Superior temporal gyrus (tissue), 1 donor: ENCODE results near the gene CCDC192.

ENCODE experiments used
- DNase-seq: peaks from one replicate; pipeline ENCODE4 v3.0.0-alpha.2; 2016; ENCODE audit errors: extremely low spot score

The CCDC192 gene

DNA sequence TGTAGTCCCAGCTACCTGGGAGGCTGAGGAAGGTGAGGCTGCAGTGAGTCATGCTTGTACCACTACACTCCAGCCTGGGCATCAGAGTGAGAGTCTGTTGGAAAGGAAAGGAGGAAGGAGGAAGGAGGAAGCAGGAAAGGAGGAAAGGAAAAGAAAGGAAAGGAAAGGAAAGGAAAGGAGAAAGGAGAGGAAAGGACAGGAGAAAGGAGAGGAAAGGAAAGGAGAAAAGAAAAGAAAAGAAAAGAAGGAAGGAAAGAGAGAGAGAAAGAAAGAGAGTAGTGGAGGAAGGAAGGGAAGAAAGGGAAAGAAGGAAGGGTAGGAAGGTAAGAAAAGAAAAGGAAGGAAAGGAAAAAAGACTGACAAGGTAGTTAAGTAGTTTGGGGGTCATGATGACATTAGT is 217.7 kb downstream of the CCDC192 start:
- no peak for DNase-seq

DNA sequence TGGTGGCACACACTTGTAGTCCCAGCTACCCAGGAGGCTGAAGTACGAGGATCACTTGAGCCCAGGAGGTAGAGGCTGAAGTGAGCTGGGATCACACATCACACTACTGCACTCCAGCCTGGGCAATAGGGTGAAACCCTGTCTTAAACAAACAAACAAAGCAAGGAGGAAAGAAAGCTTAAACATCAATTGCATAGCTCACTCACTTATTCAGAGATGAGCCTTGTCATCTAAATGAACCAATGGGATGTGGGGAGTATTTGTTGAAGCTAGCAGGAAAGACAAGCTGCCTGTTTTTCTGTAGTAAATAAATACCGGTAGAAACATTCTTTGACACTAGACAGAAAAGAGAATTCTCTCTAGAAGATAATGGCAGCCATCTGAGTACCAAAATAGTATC is 219.4 kb downstream of the CCDC192 start:
- no peak for DNase-seq

DNA sequence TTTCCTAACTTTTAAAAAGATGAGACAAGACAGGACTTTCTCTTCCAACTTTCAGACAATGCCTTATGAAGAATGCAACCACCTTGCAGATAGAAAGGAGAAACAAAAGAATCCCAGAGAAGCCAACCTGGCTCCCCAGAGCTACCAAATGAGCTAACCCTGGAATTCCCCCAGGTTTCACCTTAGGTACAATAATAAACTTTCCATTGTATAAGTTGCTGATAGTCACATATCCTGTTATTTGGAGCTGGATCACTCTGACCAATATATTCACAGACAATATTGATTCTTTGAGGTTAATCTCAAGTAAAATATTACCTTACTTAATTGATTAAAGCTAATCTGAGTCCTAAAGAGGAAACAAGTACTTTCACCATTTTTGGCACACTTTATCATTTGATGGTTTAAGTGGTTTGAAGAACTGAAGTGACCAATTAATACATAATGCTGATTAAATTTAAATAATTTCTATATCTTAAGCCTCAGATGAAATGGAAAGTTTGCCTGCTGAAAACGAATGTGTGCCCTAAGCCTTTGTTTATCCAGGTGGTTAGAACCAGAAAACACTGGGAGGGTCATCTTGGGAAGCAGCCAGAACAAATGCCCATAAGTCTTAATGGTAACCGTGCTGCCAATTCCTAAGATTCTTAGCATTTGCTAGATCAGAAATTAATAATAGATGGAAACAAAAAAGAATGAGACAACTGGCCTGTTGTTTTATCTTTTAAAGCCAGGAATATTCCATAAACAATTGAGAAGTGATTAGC is 220.8 kb downstream of the CCDC192 start:
- DNase-seq = no peak

DNA sequence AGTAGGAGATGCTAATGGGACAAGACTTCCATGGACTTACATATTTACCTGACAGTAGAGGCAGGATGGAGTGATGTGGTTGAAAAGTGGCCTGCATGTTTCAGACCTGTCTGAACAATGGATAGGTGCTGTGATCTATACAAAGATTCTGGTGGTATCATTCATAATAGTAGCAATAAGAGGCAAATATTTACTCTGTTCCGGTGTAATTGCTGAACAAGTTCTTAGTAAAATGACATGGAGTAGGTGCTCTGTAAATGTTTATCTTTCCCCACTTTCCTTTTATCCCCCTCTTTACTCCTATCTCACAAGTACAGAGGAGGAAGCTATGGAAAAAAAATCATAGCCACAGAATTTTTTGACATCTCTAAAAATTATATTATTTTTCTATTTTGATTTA is 221.4 kb downstream of the CCDC192 start:
- no peak for DNase-seq

DNA sequence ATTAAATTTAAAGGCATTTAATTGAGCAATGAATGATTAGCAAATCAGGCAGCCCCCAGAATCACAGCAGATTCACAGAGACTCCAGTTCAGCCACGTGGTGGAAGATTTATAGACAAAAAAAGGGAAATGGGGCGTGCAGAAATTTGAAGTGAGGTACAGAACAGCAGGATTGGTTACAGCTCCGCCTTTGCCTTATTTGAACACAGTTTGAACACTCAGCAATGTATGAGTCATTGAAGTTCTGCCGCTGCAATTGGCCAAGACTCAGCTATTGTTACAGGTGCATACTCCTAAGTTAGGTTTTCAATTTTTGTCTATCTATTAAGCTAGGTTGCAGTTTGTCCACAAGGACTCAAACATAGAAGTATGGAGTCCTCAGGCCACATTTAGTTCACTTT is 222.7 kb downstream of the CCDC192 start:
- DNase-seq = no peak

DNA sequence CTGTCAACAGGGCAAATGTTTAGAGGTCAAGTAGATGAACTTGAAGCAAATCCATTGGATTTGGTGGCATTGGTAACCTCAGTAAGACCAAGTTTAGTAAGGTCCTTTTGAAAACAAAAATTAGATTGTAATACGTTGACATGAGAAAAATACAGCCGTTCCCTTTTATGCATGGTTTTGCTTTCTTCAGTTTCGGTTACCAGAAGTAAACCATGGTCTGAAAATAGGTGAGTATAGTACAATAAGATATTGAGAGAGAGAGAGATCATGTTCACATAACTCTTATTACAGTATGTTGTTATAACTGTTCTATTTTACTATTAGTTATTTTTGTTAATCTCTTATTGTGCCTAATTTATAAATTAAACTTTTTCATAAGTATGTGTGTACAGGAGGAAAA is 223.8 kb downstream of the CCDC192 start:
- no peak for DNase-seq

DNA sequence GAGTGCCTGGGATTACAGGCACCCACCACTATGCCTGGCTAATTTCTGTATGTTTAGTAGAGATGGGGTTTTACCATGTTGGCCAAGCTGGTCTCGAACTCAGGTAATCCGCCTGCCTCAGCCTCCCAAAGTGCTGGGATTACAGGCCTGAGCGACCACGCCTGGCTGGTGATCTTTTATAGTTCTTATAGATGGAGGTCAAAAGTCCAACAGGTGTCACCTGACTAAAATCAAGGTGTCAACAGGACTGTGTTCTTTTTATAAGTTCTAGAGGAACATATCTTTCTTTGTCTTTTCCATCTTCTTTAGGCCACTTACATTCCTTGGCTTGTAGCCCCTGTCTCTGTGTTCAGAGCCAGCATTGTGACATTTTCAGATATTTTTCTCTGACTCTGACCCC is 224.9 kb downstream of the CCDC192 start:
- DNase-seq = no peak

DNA sequence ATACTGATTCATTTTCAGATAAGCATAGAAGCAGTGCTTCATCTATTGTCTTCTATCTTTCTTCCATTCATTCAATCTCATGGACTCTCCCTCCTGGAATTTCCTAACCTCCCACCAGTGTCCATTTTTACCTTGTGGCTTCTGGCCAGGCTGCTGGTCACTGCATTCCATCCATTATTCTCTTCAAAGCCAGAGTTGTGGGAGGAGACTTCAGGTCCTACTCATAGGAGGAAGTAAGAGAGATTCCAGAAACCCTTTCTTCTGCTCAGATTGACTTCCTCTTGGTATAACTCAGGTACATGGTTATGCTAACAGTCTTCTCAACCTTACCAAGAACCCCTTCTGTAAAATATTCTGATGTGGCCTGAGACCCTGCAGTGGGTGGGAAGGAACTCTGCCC is 227.1 kb downstream of the CCDC192 start:
- DNase-seq = no peak

DNA sequence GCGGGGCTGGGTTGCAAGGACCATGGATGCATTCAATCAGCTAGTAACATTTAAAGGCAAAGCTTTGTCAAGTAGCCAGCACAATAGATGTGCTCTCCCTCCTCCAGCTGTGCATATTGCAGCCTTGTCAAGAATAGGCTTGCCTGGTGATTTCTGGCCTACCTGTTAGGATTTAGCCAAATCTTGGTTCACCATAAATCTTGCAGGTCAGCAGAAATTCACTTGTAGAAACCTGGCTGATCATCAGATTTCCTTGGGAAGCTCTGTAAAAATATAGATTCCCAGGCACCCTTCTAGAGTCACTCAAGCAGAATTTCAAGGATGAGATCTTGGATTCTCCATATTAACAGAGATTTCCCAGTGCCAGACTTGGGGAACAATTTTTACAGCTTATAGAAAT is 228.2 kb downstream of the CCDC192 start:
- DNase-seq = no peak

DNA sequence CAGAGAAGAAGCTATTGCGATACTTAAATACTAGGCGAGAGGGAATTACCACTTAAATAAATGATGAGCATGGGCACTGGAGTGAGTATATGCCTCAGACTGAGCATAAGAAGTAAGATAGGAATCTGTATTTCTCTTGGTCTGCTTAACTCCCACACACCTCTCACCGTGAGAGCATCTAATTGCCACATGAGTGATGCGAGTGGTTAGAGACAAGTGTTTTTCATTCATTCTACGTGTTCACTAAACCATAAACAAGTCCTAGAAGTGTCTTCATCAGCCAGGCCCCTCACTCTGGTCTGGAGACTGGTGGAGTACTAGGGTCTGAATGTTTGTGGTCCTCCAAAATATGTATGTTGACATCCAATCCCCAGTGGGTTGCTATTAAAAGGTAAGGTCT is 230.2 kb downstream of the CCDC192 start:
- DNase-seq = no peak

DNA sequence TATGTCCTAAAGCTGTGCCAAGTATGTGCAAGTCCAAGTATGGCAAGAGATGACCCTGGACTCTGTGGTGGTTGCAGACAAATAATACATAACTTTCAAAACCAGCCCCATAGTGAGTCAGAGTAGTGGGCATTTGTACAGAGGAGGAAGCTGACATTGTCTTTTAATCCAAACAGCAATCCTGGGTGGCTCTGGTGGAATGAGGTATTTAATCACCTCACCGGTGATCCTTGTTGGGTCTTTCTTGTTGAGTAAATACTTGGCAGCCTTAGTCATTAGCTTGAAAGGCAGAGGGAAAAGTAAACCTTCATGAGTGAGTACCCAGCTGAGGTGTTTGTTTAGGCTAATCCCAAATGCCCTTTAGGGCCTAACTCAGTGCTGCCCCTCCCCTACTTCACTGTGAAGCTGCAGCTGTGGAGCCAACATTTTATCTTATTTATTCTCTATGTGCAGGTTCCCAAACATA is 231.6 kb downstream of the CCDC192 start:
- DNase-seq = no peak

DNA sequence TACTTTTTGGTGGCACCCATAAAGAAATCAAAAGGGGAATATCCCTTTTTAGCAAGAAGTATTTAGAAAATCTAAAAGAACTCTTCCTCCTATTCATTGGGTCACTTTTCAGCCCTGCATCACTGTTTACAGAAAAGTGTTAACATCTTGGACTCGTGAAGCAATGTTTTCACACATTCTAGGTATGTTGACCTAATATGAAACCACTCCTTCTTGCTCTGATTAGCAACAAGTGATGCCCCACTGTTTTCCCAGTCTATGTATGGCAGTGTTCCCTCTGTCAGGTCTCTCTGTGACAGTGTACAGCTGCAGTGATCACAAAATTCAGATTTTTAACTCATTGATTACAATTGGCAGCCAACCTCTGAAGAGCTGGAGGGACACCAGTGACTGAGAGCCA is 232.2 kb downstream of the CCDC192 start:
- DNase-seq = no peak

DNA sequence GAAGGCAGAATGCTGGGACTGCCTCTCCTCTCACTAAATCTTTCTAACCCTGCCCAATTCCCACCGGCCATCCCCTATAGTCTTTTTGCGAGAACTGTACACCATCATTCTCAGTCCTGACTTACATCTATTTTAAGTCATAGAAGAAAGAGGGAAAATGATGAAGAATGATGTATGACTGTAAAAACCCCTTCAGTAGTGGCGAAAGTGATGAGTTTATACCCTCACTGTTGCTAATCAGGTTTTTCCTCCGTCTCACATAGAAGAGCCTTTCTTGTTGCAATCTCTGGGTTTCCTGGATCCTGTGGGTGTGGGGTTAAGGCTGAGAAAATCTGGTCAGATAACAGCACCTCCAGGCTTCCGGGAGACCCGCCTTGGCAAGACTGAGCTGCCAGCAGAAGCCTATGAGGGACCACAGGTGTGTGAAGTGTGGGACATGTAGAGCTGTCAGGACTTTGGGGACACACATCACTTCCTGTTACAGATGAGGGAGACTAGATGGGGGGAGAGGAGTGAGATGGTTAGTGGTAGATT is 233.3 kb downstream of the CCDC192 start:
- DNase-seq = no peak

DNA sequence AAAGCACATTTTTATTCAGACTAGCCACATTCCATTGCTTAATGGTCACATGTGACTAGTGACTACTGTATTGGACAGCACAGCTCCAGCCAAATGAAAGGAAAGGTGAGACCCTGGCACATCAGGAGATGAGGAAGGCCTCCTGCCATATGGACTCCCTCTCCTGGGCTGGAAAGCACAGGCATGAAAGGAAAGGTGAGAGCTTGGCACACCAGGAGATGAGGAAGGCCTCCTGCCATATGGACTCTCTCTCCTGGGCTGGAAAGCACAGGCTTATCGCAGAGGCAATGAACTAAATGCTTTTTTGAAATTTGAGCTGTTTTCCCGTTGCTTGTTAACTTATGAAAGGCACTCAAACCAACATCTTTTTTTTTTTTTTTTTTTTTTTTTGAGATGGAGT is 235.6 kb downstream of the CCDC192 start:
- no peak for DNase-seq

DNA sequence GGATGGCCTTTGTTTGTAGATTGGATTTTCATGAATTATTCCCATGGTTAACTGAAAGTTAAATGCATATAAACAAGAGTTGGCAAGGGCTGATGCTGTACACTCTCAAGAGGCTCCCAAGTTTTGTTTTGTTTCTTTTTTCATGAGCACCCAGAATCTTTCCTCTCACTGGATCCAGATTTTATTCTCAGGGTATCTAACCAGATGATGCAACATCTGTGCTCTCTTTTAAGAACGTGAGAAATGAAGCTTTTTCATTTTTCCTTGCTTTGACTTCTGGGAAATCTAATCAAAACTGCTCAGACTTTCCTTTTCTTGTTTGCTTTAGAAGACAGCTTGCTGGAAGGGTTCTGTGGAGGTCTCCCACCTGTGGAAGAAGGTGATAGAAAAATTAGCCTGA is 237.7 kb downstream of the CCDC192 start:
- DNase-seq = no peak

DNA sequence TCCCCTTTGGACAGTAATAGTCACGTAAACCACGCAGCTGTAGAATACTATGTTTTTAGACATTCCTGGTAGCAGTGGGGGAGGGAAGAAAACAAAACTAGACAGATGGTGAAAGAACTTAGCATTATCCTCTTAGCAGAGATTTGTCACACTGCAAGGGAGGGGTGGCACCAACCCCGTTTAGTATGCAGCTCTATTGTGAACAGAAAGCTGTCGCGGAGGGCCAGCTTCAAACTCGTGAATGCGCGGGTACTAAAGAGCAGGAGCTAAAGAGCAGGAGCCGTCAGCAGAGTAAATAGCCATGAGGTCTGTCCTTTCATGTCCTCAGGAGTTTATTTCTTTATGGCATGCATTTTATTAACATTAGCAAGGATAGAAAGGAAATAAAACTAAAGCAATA is 238.5 kb downstream of the CCDC192 start:
- peak; percentile 77 for DNase-seq

DNA sequence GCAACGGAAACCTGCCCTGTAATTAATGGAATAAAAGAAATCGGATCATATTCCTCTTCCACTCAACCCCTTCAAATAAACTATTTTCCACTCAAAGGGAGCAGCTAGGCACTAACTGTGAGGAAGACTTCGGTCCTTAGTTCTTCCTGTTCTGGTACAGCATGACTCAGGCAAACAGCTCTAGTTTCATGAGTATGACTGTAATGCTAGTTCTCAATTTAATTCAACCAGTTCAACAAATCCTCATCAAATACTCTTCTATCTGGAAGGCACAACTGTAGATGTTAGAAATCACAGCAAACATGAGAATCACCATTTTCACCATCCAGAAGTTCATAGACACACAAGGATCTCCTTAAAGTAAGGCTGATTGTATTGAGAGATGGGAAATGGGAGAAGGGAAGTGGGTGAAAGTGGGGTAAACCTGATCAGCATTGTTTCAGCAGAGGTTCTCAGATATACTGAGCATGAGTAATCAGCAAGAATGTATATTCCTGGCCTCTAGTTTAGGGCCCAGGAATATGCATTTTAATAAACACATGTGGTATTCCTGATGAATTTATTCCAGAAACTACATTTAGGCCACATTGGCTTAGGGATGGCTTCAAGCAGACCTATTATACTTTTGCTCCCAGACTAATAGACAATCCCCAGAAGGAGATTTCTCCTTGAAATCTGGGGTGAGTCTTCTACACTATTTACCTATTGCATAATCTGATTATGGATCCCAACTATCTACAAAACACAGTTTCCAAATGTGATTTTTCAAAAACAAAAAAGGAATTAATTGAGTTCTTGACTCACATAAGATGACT is 239.3 kb downstream of the CCDC192 start:
- DNase-seq = peak; percentile 60

DNA sequence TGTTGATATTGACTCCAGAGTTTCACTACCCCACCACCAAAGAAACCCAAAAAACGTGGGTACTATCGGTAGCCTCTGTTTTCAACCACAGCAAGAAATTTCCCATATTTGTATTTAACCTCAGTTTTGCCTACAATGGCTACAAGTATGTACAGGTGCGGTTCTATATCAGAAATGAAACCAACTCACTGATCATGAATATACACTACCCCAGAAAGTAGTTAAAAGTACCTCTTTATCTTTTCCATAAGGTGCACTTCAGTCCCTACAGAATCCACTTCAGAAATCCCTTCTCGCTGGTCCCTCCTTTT is 239.8 kb downstream of the CCDC192 start:
- no peak for DNase-seq

DNA sequence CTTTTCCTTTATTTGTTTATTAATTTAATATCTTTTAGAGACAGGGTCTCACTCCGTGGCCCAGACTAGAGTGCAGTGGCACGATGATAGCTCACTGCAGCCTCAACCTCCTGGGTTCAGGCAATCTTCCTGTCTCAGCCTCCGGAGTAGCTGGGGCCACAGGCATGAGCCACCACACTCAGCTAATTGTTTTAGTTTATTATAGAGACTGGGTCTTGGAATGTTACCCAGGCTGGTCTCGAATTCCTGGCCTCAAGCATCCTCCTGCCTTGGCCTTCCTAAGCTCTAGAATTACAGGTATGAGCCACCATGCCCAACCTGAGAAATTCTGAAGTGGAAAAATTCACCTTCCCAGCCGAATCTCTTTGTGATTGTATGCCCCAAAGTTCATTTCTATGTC is 240.9 kb downstream of the CCDC192 start:
- DNase-seq = no peak

DNA sequence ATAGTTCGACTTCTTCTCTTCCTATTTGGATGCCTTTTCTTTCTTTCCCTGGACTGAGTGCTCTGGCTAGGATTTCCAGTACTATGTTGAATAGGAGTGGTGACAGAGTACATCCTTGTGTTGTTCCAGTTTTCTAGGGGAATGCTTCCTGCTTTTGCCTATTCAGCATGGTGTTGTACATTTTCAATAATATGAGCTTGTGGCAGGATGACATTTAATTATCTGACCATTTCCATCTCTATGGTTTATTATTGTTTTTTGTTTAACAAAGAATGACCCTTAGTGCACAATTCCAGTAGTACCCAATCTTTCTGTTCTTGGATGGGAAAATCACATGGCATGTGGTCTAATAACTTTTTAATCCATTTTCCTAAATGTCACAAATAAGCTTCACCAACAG is 244.8 kb downstream of the CCDC192 start:
- DNase-seq = no peak

DNA sequence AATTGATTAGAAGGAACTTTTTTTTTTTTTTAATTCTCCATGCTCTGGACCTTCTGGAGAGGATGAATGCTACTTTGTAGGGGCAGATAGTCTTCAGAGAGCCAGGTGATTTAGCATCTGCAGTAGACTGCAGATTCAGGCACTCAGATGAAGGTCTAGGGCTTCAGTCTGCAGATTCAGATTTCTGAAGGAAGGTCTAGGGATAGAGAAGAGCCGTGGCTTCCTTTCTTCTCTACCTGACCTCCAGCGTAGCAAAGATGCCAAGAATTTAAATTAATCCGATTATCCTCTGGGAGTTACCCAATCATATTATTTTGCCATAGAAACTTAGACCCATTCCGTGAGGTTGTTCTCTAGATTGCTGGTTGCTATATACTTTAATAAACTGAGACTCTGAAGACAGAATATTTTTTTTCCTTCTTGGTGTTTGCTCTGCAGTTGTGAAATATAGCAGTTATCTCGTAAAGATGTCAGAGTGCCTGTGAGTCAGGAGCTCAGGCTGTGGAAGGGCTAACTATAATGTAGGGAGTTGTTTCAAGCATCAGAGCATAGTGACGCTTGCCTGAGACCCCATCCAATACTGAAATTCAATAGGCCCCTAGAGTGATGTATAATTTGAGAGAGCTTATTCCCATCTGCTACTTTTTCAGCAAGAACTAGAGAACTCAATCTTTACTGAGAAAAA is 247.7 kb downstream of the CCDC192 start:
- no peak for DNase-seq

DNA sequence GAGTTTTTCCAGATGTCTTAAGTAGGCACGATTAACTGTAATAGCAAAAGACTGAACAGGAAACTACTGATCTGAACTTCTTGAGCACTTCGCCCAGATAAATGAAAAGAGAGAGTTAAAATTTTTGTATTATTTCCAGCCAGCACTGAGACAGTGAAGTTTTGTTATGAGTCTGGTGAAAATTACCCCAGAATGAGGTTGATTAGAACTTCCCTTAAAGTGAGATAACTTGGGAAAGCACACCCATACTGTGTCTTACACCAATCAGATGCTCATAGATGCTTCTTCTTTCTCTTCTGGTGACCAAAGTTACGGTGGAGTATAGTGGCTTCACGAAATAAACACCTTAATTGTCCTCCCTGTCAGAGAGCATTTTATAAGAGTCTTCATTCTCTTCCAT is 248.6 kb downstream of the CCDC192 start:
- no peak for DNase-seq

DNA sequence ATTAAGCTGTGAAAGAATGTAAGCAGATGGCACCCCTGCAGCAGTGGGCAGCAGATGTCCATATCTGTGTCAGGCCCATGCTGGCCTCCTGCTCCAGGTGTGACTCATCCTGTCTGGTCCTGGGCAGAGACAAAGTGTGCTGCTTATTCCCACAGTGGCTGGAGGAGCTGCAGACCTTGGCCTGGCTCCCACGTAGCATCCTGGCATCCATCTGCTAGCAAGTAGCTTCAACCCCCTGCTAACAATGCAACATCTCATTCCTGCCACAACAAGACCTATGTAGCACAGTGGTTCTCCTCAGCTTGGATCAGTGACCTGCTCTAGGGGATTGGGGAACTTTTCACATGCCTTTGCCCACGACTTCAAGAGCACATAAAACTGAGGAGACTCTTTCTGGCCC is 254.0 kb downstream of the CCDC192 start:
- DNase-seq = no peak
